Hippocampal formation (tissue), 2 donors: ENCODE measurements around the gene MRM2.
A peak's percentile ranks its signal among the peaks of the same experiment; 100 is the strongest.
"Not testable (repeated sequence)": the region's sequence is repeated elsewhere in the genome, so short reads cannot be mapped to it uniquely, and the experiment has no call there.

Source experiments
- DNase-seq, 2 donors: peaks; one replicate each; lab custom pipeline; 2025; lab: John Stamatoyannopoulos, UW

Gene MRM2

DNA sequence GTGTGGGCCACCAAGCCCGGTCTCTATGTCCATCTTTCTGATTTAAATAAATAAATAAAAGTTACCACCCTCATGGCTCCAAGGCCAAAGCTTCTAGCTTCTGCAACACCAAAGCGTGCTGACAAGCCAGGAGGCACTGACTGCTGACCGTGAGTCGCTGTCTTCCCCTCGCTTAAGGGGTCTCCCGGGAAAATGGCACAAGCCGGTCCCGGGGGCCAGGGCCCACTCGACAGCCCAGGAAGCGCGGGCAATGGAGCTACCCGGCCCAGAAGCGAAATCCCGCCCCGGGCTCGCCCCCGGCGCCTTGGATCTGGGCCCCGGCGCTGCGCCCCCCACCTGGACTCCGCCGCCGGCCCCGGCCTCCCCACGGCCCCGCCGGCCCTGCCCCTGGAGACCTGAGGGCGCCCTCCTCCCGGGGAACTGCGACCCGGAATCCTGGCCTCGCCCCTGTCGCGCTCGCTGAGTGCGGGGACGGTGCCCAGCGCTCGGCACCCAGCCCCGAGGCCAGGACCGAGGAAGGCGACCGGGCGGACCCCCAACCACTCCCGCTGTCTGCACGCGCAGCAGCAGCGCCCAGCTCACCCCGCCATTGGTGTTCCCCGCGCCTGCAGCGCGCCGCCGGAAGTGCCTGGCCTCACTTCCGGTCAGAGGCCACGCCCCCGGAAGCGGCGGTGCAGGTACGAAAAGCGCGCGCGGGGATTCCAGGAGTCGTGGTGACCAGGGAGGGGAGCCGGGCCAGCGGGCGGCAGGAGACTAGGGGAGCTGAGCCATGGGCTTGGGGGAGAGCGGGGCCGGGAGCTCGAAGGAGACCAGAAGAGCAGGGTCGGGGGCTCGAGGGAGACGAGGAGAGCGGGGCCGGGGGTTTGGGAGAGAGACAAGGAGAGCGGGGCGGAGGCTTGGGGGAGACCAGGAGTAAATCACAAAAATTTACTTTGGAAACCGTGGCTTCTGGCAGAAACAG lies at the start of gene MRM2, which contains the start of gene NUDT1:
Gene MRM2, minus strand, starts transcription at position 626 of the 961 bp plus-strand sequence. Its CDS starts 36 bp downstream, at position 590.
Gene NUDT1, plus strand, starts transcription at position 647 of the 961 bp plus-strand sequence. CDS start 2,349 bp downstream, outside the sequence.
- peak; percentile 67 to 77 for DNase-seq

DNA sequence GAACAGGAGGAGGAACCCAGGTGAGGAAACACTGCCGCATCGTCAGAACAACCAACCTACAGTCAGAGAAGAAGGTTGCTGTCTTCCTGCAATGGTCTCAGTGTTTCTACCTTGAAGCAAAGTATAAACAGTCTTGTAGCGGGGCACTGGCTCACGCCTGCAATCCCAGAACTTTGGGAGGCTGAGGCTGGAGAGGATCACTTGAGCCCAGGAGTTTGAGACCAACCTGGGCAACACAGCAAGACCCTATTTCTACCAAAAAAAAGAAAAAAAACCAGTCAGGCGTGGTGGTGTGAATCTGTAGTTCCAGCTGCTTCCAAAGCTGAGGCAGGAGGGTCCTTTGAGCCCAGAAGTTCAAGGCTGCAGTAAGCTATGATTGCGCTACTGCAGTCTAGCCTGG lies 48.9 kb upstream of the MRM2 start:
- no peak for DNase-seq

DNA sequence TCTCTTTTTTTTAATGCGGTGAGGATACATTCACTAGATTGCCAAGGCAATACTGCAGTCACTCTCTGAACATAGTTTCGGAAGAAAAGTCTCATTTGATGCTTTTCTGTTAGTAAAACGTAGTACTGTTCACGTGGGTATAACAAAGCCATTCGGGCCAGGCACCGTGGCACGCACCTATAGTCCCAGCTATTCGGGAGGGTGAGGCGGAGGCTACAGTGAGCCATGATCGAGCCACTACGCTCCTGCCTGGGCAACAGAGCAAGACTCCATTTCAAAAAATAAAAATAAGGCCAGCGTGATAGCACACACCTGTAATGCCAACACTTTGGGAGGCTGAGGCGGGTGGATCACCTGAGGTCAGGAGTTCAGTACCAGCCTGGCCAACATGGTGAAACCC lies 47.6 kb upstream of the MRM2 start:
- no peak for DNase-seq

- no peak for DNase-seq
Observed at GRCh38 chr7:2289111-2289586, 47.1 kb upstream of the MRM2 start.

DNA sequence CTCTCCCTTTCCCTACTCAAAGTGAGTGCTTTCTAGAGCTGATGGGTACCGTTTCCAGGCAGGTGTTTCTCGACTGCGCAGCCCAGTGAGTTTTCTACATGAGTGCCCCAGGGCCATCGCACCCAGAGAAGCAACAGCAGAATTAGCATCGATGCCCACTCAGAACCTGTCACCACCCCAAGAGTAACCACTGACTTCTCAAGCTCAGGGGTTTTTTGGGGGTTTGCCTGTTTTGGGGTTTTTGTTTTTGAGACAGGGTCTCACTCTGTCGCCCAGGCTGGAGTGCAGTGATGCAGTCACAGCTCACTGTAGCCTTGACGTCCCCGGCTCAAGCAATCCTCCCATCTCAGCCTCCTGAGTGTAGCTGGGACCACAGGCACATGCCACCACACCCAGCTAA lies 46.5 kb upstream of the MRM2 start:
- DNase-seq: no peak

- DNase-seq: no peak
Observed at GRCh38 chr7:2287745-2288144, 45.7 kb upstream of the MRM2 start.

DNA sequence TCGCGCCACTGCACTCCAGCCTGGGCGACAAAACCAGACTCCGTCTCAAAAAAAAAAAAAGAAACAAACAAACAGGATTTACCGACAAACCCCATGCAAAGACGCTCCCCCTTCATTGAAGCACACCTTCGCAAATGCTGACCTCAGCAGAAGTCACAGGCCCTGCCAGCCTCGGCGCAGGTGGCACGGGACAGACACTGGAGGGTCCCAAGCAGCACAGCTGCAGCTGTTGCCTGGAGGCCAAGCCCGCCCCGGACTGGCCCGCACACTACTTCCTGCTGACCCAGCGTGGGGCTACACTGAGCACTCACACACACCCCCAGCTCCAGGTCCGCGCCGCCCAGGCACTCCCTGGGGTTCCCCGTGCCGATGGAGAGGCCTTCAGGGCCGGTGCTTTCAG lies 41.1 kb upstream of the MRM2 start:
- no peak for DNase-seq

DNA sequence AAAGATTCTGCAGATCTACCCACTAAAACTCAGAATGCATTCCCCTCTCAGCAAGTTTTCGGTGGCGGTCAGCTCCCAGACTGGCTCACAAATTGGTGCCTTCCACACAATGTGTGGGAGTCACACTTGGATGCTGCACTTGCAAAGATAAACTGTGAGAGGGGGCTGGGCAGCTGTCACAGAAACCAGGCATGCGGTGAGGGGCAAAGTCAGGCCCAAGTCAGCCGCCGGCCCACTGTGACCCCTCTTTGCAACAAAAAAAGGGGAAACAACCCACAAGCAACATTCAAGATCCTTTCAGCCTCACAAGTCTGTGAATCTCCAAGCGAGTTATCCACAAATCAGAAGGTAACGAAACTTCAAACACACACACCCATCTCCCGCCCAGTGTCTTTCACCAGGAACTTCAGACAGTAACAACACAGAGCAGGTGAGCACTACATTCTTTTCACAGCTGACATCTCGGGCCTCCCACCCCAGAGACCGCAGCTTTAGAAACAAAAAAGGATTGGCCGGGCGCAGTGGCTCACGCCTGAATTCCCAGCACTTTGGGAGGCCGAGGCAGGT lies 40.3 kb upstream of the MRM2 start:
- DNase-seq: no peak

GRCh38 chr7:2281541-2281940 lies 39.5 kb upstream of the MRM2 start:
- DNase-seq: no peak

GRCh38 chr7:2280424-2280823 lies 38.4 kb upstream of the MRM2 start:
- no peak for DNase-seq

DNA sequence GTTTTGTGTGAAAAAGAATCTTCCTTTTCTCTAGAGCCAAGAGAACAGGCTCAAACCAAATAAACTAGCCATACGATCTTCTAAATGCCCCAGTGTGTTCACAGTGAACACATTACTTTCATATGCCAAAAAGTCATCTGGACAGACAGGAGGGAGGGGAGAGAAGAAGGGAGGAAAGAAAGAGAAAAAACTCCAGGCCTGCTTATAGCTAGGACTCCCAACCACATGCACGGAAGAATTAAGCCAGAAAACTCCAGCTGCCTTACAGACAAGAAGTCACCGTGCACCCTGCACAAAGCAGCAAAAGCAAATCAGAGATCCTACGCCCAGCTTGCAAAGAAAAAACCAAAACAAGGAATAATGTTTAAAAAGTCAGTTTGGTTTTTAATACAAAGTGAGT lies 37.9 kb upstream of the MRM2 start:
- no peak for DNase-seq

GRCh38 chr7:2278026-2278425 lies 36.0 kb upstream of the MRM2 start:
- no peak for DNase-seq

DNA sequence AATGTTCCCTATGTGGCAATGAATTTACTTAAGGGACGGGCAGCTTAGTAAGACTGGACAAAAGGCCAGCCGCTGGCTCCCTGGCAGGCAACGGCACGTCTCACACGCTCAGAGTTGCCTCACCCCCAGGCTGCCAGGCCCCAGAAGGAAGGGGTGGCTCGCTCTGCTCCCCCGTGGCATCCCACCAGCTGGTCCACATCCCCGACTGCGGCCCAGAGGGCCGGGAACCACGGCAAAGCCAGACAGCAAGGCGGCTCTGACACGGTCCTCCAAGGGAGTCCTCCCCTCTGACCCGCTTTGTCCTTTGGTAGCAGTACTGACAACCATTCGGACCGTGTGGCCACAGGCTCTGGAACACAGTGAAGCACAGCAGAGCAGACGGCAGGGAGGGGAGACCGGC lies 34.1 kb upstream of the MRM2 start:
- no peak for DNase-seq

DNA sequence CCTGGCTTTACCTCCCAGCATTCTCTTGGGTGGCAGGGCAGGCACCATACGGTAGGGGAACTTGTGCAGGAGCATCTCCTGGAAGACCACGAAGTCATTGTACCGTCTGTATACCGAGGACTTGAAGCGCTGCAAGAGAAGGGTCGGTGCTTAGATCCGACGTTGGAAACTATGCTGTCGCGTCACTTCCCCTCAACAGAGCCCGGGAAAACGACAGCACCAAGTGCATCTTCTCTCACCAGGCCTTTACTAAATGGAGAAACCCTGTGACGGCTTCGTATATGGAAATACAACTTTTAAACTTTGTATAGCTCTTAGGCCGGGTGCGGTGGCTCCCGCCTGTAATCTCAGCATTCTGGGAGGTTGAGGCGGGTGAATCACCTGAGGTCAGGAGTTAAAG lies 33.1 kb upstream of the MRM2 start:
- no peak for DNase-seq

- DNase-seq: no peak
Observed at GRCh38 chr7:2274666-2275065, 32.7 kb upstream of the MRM2 start.

GRCh38 chr7:2273866-2274265 lies 31.9 kb upstream of the MRM2 start:
- DNase-seq: no peak

GRCh38 chr7:2272031-2272430 lies 30.0 kb upstream of the MRM2 start:
- no peak for DNase-seq

DNA sequence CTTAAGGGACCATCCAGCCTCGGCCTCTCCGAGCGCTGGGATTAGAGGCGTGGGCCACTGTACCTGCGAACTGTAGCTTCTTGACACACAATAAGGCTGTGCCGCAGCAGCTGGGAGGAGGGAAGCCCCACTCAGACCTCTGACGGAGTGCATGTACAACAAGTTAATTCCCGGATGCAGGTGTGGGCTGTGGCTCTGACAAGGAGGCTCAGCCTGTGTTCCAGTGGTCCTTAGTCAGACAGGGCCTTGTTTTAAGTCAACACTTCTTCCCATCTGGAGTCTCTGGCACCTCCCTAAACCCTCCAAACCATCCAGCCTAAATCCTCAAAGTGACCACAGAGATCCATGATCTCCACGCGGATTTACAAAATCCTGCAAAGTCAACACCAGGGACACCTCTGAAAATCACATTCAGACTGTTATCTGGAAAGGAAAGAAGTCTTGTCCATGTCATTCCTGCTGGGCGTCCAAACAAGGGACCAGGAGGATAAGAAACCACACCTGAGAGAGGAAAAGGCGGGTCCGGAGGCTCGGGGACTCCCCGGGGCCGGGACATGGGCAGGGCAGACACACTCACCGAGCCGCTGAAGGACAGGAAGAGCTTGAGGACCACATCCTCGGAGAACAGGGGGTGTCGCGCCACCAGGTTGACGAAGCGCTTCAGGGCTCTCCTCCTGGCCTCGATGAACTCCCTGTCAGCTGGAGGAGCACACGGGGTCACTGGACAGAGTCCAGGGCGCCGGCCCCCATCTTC lies 29.4 kb upstream of the MRM2 start:
- no peak for DNase-seq

GRCh38 chr7:2270495-2270894 lies 28.5 kb upstream of the MRM2 start:
- no peak for DNase-seq

DNA sequence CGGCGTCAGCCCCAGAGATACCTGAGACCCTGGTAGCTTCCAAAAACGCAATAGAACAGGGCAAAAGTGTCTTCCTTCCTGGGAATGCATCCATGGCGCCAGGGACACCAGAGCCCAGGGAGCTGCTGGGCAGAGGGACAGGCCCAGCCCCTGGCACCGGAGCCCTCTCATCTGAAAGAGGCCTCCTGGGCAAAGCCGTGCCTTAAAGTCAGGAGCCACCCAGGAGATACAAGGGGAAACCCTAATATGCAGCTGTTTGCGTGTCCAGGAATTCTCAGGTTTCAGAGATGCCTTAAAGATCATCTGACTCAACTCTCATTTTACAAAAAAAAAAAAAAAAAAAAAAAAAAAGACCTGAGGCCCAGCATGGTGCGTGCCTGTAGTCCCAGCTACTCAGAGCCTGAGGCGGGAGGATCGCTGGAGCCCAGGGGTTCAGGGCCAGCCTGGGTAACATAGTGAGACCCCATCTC lies 28.0 kb upstream of the MRM2 start:
- DNase-seq: no peak

- DNase-seq: not testable (repeated sequence)
Observed at GRCh38 chr7:2269089-2269990, 27.3 kb upstream of the MRM2 start.
